ENCODE measurements around the gene DDB1.

Gene DDB1

GRCh38 chr11:61337706-61338470 lies 5.0 kb upstream of the DDB1 start:
- H3K27ac ChIP-seq: no peak overlapping the region
- DNase-seq (ENCODE audit: low read depth, low spot score): no peak

DNA sequence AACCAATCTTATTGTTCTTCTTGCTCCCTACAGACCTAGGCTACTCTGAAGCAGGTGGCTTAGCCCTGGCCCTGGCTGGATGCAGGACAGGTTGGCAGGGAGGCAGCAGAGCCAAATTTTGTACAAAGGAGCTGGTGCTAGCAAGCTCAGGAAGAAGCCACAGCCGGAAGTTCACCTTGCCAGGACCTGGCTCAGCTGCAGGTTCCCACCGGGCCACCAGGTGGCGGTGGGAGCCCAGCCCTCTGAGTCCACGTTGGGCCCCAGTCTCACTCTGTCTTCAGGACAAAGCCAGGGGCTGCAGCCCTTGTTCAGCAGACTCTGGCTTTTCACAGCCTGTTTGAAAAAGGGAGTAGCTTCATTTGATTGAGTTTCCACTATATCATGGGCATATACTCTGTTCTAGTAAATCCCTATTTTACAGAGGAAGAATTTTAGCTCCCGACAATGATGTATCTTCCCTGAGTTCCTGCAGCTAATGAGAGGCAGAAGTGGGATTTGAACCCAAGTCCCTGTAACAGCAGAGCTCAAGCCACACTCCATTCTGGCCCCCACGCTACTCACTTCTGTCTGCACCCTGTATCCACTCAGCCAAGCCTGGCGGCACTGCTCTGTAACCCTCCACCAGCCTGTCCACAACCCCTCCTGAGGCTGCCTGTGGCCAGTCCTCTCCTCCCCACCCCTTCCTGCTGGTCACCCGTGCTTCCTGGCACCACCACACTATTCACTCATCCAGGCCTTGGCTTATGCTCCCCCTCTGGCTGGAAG lies 3.4 kb upstream of the DDB1 start:
- peak; percentile 33 for DNase-seq (ENCODE audit: low read depth, low spot score)
- peak overlapping the region; percentile 56 for H3K27ac ChIP-seq

DNA sequence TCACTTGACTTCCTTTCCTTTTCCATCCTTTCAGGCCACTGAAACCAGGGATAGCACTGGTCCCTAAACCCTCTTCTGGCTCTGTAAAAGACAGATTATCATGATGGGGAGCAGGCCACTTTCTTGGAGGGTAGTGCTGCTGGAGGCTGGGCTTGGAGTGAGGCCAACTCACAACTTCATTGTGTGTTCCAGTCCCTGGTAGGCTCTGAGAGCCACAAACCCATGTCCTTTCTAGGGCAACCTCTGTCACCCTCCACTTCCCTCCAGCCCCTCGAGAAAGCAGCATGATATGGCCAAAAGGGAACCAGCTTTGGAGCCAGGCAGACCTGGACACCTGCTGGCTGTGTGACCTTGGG lies 2.4 kb upstream of the DDB1 start:
- no peak for DNase-seq (ENCODE audit: low read depth, low spot score)
- H3K27ac ChIP-seq: peak overlapping the region; percentile 56

- peak overlapping the region; percentile 68 for H3K27ac ChIP-seq
- DNase-seq (ENCODE audit: low read depth, low spot score): no peak
Observed at GRCh38 chr11:61334434-61335354, 1.8 kb upstream of the DDB1 start.

DNA sequence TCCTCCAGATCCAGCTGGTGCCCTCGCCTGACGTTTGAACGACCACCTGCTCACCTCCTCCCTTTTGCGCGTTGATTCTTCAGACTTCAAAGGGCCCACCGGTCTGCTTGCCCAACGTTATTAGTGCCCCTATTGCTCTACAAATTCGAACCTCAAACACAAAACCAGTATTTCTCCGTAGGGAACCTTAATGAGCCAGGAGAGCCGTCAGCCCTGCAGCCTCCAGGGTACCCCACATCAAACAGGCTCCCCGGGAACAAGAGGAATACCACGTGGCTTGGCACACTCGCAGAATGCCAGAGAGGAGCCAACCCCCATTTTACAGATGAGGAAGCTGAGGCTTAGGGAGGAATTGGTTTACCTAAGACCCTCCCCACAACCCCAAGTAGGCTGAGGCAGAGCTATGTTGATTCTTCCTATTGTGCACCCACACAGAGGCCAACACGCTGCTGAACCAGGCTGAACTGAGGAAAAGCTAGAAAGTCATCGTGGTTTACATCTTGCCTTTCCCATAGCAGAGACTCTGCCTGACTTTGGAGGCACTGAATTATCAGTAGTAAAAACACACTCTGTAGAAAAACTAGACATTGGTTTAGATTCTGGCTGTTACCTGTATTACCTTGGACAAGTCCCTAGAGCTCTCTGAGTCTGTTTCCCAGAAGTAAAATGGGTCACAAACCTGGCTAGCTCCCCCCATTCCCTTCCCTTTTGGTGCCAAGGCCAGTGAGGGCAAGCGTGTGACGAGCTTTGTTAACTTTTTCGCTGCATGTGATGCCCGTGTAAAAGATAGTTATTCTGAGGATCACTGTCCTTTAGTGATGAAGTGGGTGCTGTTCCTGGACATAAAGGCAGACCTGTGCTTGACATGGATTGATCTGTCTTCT lies 887 bp upstream of the DDB1 start:
- H3K27ac ChIP-seq: peak overlapping the region; percentile 68
- no peak for DNase-seq (ENCODE audit: low read depth, low spot score)

DNA sequence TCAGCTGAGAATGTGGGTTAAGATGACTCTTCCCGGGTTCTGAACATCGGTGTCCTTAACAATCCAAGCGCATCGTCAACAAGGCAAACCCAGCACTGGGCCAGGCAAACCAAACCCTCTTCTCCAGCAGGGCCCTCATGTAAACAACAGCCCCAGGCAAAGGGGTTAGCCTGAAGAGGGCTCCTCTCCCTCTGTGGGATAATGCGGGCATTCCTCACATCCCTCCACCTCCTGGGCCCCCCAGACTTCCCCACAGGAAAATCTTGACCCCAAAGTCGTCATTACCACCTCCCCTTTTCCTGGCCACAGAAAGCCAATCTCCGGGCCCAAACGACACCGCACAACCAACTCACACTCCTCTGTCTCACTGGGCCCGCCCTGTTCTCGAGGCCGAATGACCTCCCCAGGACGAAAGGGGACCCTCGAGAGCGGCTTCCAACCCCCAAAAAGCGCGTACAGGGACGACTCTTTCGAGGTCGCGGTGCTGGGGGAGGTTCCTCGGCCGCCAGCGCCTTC lies 566 bp downstream of the DDB1 start:
- no peak for DNase-seq (ENCODE audit: low read depth, low spot score)
- peak overlapping the region; percentile 68 for H3K27ac ChIP-seq

GRCh38 chr11:61331651-61332050 lies 1.3 kb downstream of the DDB1 start:
- no peak overlapping the region for H3K27ac ChIP-seq

DNA sequence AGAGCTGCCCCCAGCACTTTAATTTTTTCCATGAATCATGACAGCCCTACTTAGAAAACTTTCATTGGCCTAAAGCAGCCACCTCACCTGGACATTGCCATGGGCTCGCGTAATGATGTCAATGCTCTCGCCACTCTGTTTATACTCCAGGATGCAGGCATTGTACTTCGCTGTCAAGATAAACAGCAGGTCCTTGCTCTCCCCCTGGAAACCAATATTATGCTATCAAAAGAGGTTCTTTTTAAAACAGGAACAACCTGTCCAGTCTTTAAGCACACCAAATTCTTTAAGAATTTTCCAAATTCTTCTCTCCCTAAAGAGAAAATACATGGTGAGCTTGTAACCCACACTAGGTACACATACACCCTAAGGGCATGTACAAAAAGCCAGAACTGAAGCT lies 3.0 kb downstream of the DDB1 start:
- DNase-seq (ENCODE audit: low read depth, low spot score): no peak
- H3K27ac ChIP-seq: no peak overlapping the region

More at GRCh38 chr11:61331651-61332050, 1.3 kb downstream of the DDB1 start:
- no peak for DNase-seq (ENCODE audit: low read depth, low spot score)

DNA sequence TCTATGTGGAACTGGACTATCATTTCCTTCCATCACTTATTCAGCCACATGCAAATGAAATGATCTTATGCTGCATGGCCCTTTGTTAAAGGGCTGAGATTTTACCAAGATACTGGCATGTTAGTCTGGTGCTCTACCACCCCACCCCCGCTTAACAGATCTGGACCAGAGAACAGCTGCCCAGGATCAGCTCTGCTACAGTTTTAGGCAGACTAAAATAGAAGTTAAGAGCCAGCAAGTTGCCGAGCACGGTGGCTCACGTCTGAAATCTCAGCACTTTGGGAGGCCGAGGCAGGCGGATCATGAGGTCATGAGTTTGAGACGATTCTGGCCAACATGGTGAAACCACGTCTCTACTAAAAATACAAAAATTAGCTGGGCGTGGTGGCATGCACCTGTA lies 4.6 kb downstream of the DDB1 start:
- no peak for DNase-seq (ENCODE audit: low read depth, low spot score)
- H3K27ac ChIP-seq: no peak overlapping the region

DNA sequence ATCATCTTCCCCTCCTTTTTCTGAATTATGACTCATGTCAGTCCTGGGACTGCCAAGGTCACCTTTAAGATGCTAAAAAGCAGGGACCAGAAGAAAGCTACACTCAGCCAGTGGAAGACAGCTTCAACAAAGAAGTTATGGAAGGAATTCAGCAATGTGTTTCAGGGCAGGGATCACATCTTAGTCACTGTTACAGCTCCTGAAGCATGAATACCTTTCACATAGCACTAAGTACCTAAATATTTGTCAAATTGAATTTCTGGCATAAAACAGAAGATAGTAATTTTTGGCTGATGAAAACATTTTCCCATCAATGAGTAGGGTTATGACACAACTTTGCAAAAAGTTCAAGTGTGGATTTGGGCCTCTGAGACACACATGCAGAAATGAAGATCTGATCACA lies 5.2 kb downstream of the DDB1 start:
- no peak for DNase-seq (ENCODE audit: low read depth, low spot score)
- no peak overlapping the region for H3K27ac ChIP-seq

DNA sequence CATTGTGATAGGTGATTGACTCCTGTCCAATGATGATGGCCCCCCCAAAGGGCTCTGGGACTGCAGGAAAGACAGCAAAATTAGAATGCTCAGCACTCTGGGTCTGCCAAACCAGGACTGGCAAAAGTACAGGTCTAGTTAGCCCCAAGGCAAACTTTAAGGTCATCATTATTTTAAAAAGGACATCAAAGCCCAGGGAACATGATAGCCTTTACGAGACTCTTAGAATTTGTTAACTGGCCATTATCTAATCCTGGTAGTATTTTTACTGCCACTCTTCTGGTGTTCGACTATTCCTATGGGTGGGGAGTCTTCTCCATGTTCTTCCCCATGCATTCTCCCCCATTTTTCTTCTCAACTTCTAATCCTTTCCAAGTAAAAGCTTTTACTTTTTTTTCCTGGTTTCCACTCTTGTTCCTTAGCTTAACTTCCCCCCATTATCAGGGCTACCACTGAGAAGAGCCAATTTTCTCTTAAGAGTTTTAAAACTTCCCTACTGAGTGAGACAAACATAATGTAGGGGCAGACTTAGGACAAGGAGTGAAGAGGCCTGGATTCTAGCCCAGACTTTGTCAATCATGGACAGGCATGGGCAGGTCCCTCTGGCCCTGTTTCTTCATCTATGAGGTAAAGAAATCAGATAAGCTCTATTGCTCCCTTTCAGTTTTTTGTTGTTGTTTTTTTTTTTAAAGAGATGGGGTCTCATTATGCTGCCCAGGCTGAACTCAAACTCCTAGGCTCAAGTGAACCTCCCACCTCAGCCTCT lies 7.1 kb downstream of the DDB1 start:
- peak; percentile 37 for DNase-seq (ENCODE audit: low read depth, low spot score)
- H3K27ac ChIP-seq: peak overlapping the region; percentile 5

GRCh38 chr11:61315260-61315659 lies 17.6 kb downstream of the DDB1 start:
- no peak for DNase-seq (ENCODE audit: low read depth, low spot score)
- no peak overlapping the region for H3K27ac ChIP-seq

- DNase-seq (ENCODE audit: low read depth, low spot score): no peak
- H3K27ac ChIP-seq: no peak overlapping the region
Observed at GRCh38 chr11:61310749-61311148, 22.2 kb downstream of the DDB1 start.

DNA sequence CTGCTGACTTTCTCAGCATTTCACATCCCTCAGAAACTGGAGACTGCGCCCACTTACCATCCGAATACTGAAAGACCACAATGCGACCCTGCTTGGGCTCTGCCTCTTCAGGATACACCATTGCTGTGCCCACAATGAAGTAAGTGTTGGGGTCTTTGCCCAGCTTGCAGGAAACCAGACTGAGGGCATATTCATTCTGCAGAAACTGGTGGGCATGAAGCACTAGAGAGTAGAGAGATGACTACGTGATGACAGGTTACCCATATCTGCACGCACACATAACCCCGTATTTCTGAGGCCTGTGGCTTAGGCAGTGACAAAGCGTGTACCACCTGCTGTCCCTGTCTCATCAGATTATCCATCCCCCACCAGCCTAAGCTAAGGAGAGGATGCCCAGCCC lies 23.2 kb downstream of the DDB1 start:
- DNase-seq (ENCODE audit: low read depth, low spot score): no peak
- H3K27ac ChIP-seq: no peak overlapping the region

GRCh38 chr11:61309141-61309540 lies 23.8 kb downstream of the DDB1 start:
- no peak for DNase-seq (ENCODE audit: low read depth, low spot score)
- H3K27ac ChIP-seq: no peak overlapping the region

DNA sequence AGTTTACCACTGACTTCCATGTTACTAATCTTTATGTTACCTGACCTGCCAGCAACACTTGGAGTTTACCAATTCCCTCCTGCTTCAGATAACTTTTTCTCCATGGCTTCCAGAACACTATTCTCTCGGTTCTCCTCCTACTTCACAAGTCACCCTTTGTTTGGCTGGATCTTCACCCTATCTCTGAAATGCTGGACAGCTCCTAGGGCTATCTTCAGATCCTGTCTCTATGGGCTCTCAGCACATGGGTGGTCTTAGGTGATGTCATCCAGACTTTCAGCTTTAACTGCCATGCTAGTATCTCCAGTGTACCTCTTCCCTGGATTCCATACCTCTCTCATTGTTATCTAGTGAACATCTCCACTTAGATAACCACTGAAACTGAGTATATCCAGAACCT lies 25.6 kb downstream of the DDB1 start:
- H3K27ac ChIP-seq: no peak overlapping the region
- DNase-seq (ENCODE audit: low read depth, low spot score): no peak

DNA sequence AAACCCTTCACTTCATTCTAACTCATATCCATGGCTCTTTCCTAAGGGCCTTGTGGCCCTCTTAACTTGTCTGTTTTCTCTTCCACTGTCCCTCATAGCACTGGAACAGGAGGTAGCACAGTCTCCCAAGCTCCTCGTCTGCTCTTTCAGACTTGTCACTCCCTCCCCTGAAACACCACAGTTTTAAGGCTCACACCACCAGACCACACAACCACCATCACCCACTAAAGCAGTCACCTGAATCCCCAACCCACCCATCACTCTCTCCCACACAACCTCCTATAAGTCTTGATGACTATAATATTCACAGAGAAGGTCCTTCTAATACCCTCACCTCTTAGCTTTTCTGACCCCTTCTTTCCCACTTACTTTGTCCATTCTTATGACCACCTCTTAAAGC lies 26.7 kb downstream of the DDB1 start:
- no peak overlapping the region for H3K27ac ChIP-seq
- no peak for DNase-seq (ENCODE audit: low read depth, low spot score)

- H3K27ac ChIP-seq: no peak overlapping the region
- no peak for DNase-seq (ENCODE audit: low read depth, low spot score)
Observed at GRCh38 chr11:61305417-61305816, 27.5 kb downstream of the DDB1 start.

DNA sequence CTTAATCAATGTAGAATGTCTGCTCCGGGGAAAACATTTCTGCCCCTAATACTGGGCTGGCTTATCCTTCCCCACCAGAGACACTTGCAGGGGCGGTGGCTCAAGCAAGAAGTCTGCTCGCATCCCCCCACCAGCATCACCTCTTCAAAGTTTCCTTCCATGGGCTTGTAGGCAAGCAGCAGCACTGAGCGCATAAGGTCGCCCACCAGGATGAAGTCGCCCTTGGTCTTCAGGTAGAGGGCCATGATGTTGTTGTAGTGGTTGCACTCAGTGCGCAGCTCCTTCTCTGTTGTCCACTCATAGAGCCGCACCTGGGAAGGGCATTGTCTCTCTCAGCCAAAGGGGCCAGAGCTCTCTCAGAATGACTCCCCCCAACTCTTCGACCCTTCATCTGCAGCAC lies 29.2 kb downstream of the DDB1 start:
- no peak overlapping the region for H3K27ac ChIP-seq
- DNase-seq (ENCODE audit: low read depth, low spot score): no peak
